ENCODE measurements around the gene IL2RG. TPM values are rescaled to one million over a fixed set of nuclear protein-coding genes. Genes with fewer than 3 reads are reported as not detected.

IL2RG gene
- total and polyA plus RNA-seq, 10 of the 15 experiments (the other 5 are each of a cell fraction or from before 2014, with no cell fraction given), result 63.9 to 686 (median 183) TPM

GRCh38 chrX:71103110-71103983, 8.0 kb downstream of the IL2RG start (continued):
- TF ChIP-seq FOXM1 (IDR thresholded peaks at IDR 0.05; ENCODE audit: low read depth, low read length) (no peak), RELA (IDR thresholded peaks at IDR 0.05; ENCODE audit: borderline replicate concordance, partially characterized antibody) (no peak), IKZF1 (conservative IDR thresholded peaks at IDR 0.05) (peak; percentile 36), SMAD1 (IDR thresholded peaks at IDR 0.05; ENCODE audit: low read depth, partially characterized antibody) (no peak), MYB (IDR thresholded peaks at IDR 0.05; ENCODE audit: borderline replicate concordance, low read depth, low read length) (no peak), EED (IDR thresholded peaks at IDR 0.05; ENCODE audit: low read depth) (no peak; the same call in 1 of the 2 replicates), POLR2A (IDR thresholded peaks at IDR 0.05; ENCODE audit: low read depth, low read length) (no peak; the same call in 1 of the 2 replicates), HDGF (IDR thresholded peaks at IDR 0.05) (0 out of 2 replicates have a peak, but pooled peaks have one; percentile 23), GABPA (IDR thresholded peaks at IDR 0.05; ENCODE audit: low read depth) (no peak), TBL1XR1 (IDR thresholded peaks at IDR 0.05; ENCODE audit: low read depth, low read length) (0 out of 2 replicates have a peak, but pooled peaks have one; percentile 34), CHD1 (IDR thresholded peaks at IDR 0.05; ENCODE audit: low read depth, low read length) (no peak), GATAD2B (conservative IDR thresholded peaks at IDR 0.05; ENCODE audit: low read depth) (no peak), SPI1 (IDR thresholded peaks at IDR 0.05; ENCODE audit: borderline replicate concordance, insufficient read depth, low read depth, low read length) (no peak), KAT2A (conservative IDR thresholded peaks at IDR 0.05; ENCODE audit: control insufficient read depth, low read depth, low read length) (no peak), CBFB (IDR thresholded peaks at IDR 0.05; ENCODE audit: low read depth) (no peak), DPF2 (IDR thresholded peaks at IDR 0.05) (no peak), SREBF1 (IDR thresholded peaks at IDR 0.05; ENCODE audit: low read length) (no peak), NFYA (IDR thresholded peaks at IDR 0.05; ENCODE audit: borderline replicate concordance, low read depth, low read length) (no peak), ZNF384 (IDR thresholded peaks at IDR 0.05; ENCODE audit: borderline replicate concordance, low read depth, low read length) (no peak), NR2F1 (conservative IDR thresholded peaks at IDR 0.05) (0 out of 2 replicates have a peak, but pooled peaks have one; percentile 19), ZNF274 (IDR thresholded peaks at IDR 0.05; ENCODE audit: insufficient read depth, insufficient read length) (no peak), RBBP5 (conservative IDR thresholded peaks at IDR 0.05) (no peak), SKIL (IDR thresholded peaks at IDR 0.05; ENCODE audit: low read depth, poor library complexity, severe bottlenecking) (no peak), CREM (IDR thresholded peaks at IDR 0.05; ENCODE audit: low read depth) (no peak), ASH2L (IDR thresholded peaks at IDR 0.05; ENCODE audit: borderline replicate concordance, low read depth) (no peak), CHD2 (IDR thresholded peaks at IDR 0.05; ENCODE audit: borderline replicate concordance, low read depth, low read length) (peak; percentile 89), ZNF217 (IDR thresholded peaks at IDR 0.05) (no peak)
- TF ChIP-seq, protein P1, sequence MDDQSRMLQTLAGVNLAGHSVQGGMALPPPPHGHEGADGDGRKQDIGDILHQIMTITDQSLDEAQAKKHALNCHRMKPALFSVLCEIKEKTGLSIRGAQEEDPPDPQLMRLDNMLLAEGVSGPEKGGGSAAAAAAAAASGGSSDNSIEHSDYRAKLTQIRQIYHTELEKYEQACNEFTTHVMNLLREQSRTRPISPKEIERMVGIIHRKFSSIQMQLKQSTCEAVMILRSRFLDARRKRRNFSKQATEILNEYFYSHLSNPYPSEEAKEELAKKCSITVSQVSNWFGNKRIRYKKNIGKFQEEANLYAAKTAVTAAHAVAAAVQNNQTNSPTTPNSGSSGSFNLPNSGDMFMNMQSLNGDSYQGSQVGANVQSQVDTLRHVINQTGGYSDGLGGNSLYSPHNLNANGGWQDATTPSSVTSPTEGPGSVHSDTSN (IDR thresholded peaks at IDR 0.05; ENCODE audit: insufficient replicate concordance, low read depth, low read length), result no peak
- TF ChIP-seq, protein P2, sequence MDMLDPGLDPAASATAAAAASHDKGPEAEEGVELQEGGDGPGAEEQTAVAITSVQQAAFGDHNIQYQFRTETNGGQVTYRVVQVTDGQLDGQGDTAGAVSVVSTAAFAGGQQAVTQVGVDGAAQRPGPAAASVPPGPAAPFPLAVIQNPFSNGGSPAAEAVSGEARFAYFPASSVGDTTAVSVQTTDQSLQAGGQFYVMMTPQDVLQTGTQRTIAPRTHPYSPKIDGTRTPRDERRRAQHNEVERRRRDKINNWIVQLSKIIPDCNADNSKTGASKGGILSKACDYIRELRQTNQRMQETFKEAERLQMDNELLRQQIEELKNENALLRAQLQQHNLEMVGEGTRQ (IDR thresholded peaks at IDR 0.05; ENCODE audit: borderline replicate concordance, low read depth, low read length), result no peak

Measured in GM12878 (cell line).